Progenitor cell of endocrine pancreas (in vitro differentiated cells): ENCODE results near the gene NFAT5. TPM values are rescaled to one million over a fixed set of nuclear protein-coding genes. Genes with fewer than 3 reads are reported as not detected.

ENCODE experiments used
- DNase-seq: peaks from one replicate; pipeline ENCODE4 v3.0.0; 2021; ENCODE audit warnings: low spot score; ENCODE audit not compliant: unreplicated experiment
- H3K27ac Mint-ChIP-seq: 2 replicates; pipeline ENCODE4 v1.8.0; 2021; ENCODE audit warnings: mild to moderate bottlenecking, moderate library complexity, mixed read lengths
- H3K27me3 Mint-ChIP-seq: 2 replicates; pipeline ENCODE4 v1.8.0; 2021; ENCODE audit warnings: mixed read lengths
- H3K36me3 Mint-ChIP-seq: 2 replicates; pipeline ENCODE4 v1.8.0; 2022; ENCODE audit warnings: mixed read lengths; ENCODE audit not compliant: insufficient read depth
- H3K4me1 Mint-ChIP-seq: 2 replicates; pipeline ENCODE4 v1.8.0; 2021; ENCODE audit warnings: low read depth, mixed read lengths
- H3K4me3 Mint-ChIP-seq: 2 replicates; pipeline ENCODE4 v1.8.0; 2021; ENCODE audit warnings: low read depth, mild to moderate bottlenecking, moderate library complexity, mixed read lengths
- H3K9me3 Mint-ChIP-seq: 2 replicates; pipeline ENCODE4 v1.8.0; 2021; ENCODE audit warnings: low read depth, mixed read lengths
- total RNA-seq: library from RNA; stranded (reverse); gene quantifications from 2 replicates; pipeline ENCODE4 v1.2.1, GENCODE V29; 2021
- TF ChIP-seq, protein P1 (sequence below): fragments of 200-600 bp; sonication (generic); IDR thresholded peaks from one replicate; pipeline ENCODE4 v1.5.0; 2021; ENCODE audit warnings: antibody characterized with exemption, mild to moderate bottlenecking; ENCODE audit not compliant: unreplicated experiment

The NFAT5 gene
- total RNA-seq, 1 donor from 2014 or later, result 41.2 TPM

DNA sequence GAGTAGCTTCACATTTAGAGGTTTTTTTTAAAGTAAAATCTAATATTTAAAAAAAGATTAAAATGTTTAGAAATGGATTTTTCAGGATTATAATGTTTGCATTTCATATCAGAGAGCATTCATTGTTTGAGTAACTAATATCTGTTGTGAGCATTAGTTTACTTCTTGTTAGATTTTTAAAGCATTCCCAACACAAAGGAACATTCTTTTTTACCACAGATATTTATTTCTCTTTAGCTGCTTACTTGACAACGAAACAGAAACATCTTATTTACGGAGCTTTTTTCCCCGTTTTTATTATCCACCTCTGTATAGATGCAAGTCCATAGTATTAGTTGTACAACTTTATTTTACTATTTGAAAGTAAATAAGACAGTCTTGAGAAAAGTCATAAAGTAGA, 53.0 kb downstream of the NFAT5 start:
- TF ChIP-seq, protein P1, sequence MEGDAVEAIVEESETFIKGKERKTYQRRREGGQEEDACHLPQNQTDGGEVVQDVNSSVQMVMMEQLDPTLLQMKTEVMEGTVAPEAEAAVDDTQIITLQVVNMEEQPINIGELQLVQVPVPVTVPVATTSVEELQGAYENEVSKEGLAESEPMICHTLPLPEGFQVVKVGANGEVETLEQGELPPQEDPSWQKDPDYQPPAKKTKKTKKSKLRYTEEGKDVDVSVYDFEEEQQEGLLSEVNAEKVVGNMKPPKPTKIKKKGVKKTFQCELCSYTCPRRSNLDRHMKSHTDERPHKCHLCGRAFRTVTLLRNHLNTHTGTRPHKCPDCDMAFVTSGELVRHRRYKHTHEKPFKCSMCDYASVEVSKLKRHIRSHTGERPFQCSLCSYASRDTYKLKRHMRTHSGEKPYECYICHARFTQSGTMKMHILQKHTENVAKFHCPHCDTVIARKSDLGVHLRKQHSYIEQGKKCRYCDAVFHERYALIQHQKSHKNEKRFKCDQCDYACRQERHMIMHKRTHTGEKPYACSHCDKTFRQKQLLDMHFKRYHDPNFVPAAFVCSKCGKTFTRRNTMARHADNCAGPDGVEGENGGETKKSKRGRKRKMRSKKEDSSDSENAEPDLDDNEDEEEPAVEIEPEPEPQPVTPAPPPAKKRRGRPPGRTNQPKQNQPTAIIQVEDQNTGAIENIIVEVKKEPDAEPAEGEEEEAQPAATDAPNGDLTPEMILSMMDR, result no peak
- Mint-ChIP-seq H3K9me3 (no peaks in the 10 kb centered on the region), H3K27me3 (no peaks in the 10 kb centered on the region), H3K27ac (no peak overlapping the region), H3K4me1 (peaks cover 17% of the 10 kb centered on the region), H3K36me3 (peaks cover 10% of the 10 kb centered on the region), H3K4me3 (no peak overlapping the region)
- DNase-seq, result no peak

DNA sequence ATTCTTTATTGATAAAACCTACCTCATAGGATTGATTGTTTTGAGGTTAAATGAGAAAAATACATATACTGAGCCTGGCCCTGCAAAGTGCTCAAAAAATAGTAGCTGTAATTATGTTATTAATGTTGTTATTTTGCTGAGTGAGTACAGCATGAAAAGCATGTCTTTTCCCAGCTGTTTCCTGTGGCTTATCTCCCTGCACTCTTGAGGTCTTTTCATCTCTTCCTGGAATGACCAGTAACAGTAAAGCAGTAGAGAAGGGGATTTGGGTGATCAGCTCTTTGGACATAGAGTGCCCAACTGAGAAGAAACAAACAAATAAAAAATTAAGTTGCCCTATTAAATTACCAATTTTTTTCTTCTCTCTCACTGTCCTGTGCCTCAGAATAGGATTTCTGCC, 53.7 kb downstream of the NFAT5 start:
- Mint-ChIP-seq H3K9me3 (no peaks in the 10 kb centered on the region), H3K4me1 (peaks cover 17% of the 10 kb centered on the region), H3K27me3 (no peaks in the 10 kb centered on the region), H3K4me3 (no peak overlapping the region), H3K27ac (no peak overlapping the region), H3K36me3 (peaks cover 17% of the 10 kb centered on the region)
- TF ChIP-seq, protein P1, result no peak
- no peak for DNase-seq

DNA sequence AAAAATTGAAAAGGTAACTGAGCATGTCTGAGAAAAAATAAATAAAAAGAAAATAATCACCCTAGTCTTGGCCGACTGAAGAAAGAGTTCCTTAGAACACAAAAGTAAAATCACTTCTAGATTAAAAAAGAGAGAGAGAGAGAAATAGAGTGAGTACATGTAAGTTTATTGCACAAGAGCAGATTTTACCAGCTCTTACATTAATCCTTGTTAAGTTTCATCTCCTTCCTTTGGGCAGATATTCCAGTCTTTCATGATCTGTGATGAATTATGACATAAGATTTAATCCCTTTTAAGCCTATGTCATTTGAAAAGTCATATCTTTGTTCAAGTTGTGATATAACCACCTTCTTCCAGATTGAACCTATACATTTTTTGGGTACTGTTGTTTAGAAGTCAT, 54.8 kb downstream of the NFAT5 start:
- peaks cover 14% of the 10 kb centered on the region for H3K4me1 Mint-ChIP-seq
- H3K27ac Mint-ChIP-seq, result no peak overlapping the region
- peaks cover 16% of the 10 kb centered on the region for H3K36me3 Mint-ChIP-seq
- TF ChIP-seq, protein P1, result no peak
- DNase-seq, result no peak
- no peaks in the 10 kb centered on the region for H3K9me3 Mint-ChIP-seq
- H3K27me3 Mint-ChIP-seq, result no peaks in the 10 kb centered on the region
- no peak overlapping the region for H3K4me3 Mint-ChIP-seq

DNA sequence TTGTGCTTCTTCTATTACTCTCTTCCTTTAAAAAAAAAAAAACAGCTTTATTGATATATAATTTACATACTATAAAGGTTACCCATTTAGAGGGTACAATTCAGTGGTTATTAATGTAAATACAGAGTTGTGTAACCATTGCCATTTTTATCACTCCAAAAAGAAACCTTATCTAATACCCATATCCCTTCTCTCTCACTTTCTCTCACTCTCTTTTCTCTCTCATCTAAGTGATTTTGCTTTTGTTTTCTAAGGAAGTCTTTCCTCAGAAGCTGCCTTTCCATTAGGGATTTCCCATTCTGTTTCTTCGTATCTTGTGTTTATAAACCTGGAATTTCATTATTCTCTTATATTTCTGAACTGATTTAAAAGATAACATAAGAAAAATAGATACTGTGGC, 55.5 kb downstream of the NFAT5 start:
- H3K27ac Mint-ChIP-seq, result no peak overlapping the region
- H3K4me3 Mint-ChIP-seq, result no peak overlapping the region
- peaks cover 10% of the 10 kb centered on the region for H3K4me1 Mint-ChIP-seq
- H3K9me3 Mint-ChIP-seq, result no peaks in the 10 kb centered on the region
- TF ChIP-seq, protein P1, result no peak
- H3K27me3 Mint-ChIP-seq, result no peaks in the 10 kb centered on the region
- H3K36me3 Mint-ChIP-seq, result peaks cover 11% of the 10 kb centered on the region
- no peak for DNase-seq

DNA sequence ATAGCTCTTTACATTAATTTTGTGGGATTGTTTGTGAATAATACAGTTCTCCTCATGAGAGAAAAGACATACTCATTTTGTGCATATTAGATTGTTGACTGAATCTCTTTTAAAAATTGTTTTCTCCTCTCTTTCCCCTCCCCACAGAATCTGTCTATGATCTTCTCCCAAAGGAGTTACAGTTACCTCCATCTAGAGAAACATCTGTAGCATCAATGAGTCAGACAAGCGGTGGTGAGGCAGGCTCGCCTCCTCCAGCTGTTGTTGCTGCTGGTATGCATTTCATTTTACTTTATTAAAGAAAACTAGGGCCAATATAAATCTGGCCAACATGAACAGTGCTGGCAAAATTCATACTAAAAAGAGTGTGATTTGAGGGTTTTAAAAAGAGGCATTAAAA, 60.5 kb downstream of the NFAT5 start:
- TF ChIP-seq, protein P1, result no peak
- Mint-ChIP-seq H3K9me3 (no peaks in the 10 kb centered on the region), H3K27me3 (no peaks in the 10 kb centered on the region), H3K4me3 (no peak overlapping the region), H3K4me1 (no peaks in the 10 kb centered on the region), H3K36me3 (peaks cover 13% of the 10 kb centered on the region), H3K27ac (peak overlapping the region; percentile 39)
- DNase-seq, result no peak
